ENCODE measurements around the gene ANO2. TPM values are rescaled to one million over a fixed set of nuclear protein-coding genes. Genes with fewer than 3 reads are reported as not detected.

ANO2 gene
- total and polyA plus RNA-seq, 8 donors: 0.43 to 2.4 (median 0.97) TPM

DNA sequence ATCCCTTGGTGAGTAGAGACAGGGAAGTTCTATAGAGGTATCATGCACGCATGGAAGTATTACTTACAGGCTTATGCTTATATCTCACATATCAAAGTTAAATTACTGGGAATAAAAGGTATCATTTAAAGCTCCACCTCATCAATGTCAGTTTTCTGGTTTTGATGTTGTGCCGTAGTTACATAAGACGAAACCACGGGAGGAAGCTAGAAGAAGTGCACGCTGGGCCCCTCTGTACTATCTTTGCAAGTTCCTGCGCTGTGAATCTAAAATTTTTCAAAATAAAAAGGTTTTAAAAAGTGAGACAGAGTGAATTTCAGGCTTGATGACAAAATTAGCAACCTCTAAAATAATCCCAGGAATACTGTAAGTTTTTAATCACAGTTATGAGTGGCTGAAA, 198.1 kb downstream of the ANO2 start:
- no peaks in the 10 kb centered on the region for H3K36me3 ChIP-seq
- FAIRE-seq (no peak), ATAC-seq (no peak), DNase-seq (no peak)
- H3K27ac ChIP-seq: no peak overlapping the region
- H3K27me3 ChIP-seq: no peaks in the 10 kb centered on the region
- 86 to 87% methylated on average over 6 of the region's 6 CpGs for WGBS, 2 donors
- H3K4me1 ChIP-seq: no peaks in the 10 kb centered on the region
- TF ChIP-seq, protein P1, sequence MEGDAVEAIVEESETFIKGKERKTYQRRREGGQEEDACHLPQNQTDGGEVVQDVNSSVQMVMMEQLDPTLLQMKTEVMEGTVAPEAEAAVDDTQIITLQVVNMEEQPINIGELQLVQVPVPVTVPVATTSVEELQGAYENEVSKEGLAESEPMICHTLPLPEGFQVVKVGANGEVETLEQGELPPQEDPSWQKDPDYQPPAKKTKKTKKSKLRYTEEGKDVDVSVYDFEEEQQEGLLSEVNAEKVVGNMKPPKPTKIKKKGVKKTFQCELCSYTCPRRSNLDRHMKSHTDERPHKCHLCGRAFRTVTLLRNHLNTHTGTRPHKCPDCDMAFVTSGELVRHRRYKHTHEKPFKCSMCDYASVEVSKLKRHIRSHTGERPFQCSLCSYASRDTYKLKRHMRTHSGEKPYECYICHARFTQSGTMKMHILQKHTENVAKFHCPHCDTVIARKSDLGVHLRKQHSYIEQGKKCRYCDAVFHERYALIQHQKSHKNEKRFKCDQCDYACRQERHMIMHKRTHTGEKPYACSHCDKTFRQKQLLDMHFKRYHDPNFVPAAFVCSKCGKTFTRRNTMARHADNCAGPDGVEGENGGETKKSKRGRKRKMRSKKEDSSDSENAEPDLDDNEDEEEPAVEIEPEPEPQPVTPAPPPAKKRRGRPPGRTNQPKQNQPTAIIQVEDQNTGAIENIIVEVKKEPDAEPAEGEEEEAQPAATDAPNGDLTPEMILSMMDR (IDR thresholded peaks at IDR 0.05): no peak
- intact Hi-C loops (cut with DNase I): no loop called here
- no peak overlapping the region for H3K4me3 ChIP-seq
- no peaks in the 10 kb centered on the region for H3K9me3 ChIP-seq

DNA sequence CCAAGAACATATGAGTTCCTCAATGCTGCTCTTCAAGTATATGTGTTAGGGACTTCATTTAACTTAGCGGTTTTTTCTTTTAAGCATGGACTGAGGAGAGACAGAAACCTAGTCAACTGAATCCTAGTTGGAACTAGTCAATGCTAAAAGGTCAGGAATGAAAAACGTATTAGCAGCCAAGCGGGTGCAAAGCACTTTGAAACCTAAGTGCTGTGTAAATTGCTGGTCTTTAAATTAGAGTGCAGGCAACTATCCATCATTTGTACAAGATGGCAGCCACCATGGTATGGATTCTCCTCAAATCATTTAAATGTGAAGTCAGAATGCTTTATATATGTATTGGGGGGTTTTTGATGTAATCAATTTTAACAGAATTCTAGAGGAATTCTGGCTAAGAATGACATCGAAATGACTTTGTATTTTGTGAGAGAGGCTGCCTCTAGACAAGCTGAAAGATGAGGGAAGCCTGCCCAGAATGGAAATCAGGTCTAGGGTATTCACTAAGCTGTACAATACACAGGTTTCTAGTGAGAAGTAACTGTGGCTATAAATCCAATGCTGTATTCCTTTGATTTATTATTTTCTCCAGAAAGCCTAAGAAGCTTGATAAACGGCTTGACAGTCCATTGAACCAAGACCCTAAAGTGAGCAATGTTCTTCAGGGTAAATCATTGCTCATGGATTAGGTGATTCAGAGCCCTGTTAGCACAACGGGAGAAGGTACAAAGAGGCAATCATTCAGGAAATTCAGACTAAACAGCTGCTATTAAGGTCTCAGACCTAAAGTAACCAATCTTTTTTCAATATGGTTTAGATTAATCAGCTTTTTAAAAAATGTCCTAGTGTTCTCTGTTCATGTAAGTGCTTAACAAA, 198.8 kb downstream of the ANO2 start:
- WGBS, 2 donors: 66 to 72% methylated on average over 6 of the region's 6 CpGs
- FAIRE-seq: no peak
- no peak for ATAC-seq

DNA sequence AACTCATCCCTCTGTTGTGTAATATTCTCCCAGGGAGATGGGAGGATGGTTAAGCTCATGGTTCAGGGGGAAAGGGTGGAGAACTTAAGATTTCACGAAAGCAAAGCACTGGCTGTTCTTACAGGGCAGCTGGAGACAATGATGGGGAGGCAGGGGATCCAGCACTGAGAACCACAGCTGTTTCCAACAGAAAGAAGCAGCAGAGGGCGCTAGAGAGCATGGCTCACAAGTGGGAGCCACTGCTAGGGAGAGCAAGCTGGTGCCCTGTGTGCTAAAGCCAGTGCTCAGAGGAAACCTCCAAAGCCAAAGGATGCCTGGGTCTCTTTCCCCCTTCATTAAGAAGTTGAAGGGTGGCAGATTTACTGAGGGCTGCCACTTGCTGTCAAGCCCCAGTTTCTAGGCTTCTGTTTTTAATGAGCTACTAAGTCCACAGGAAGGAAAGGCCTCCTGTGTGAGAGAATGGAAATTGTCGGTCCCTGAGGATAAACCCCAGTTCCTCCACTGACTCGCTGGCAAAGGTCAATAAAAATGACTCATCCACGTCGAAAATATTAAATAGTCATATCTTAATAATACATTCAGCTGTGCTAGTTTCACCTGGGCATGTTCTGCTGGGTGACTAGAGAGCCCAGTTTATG, 199.7 kb downstream of the ANO2 start:
- Histone ChIP-seq H3K27ac (no peak overlapping the region), H3K36me3 (no peaks in the 10 kb centered on the region), H3K9me3 (no peaks in the 10 kb centered on the region), H3K4me1 (no peaks in the 10 kb centered on the region), H3K4me3 (no peak overlapping the region), H3K27me3 (no peaks in the 10 kb centered on the region)
- ATAC-seq (peak; percentile 82 to 93 (median 90)), FAIRE-seq (no peak), DNase-seq (peak in 5 of 6 donors; percentile 50 to 82 (median 70))
- intact Hi-C loops (cut with DNase I): no loop called here
- TF ChIP-seq, protein P1 (IDR thresholded peaks at IDR 0.05): peak; percentile 64 to 74 (median 72)
- 22 to 29% methylated on average over 6 of the region's 6 CpGs for WGBS, 2 donors

More for the DNA sequence above, 198.8 kb downstream of the ANO2 start:
- H3K4me3 ChIP-seq: no peak overlapping the region
- no peak for DNase-seq
- no peaks in the 10 kb centered on the region for H3K9me3 ChIP-seq
- H3K27ac ChIP-seq: no peak overlapping the region
- H3K36me3 ChIP-seq: no peaks in the 10 kb centered on the region
- TF ChIP-seq, protein P1 (IDR thresholded peaks at IDR 0.05): no peak
- no peaks in the 10 kb centered on the region for H3K27me3 ChIP-seq
- intact Hi-C loops (cut with DNase I): no loop called here
- H3K4me1 ChIP-seq: no peaks in the 10 kb centered on the region

DNA sequence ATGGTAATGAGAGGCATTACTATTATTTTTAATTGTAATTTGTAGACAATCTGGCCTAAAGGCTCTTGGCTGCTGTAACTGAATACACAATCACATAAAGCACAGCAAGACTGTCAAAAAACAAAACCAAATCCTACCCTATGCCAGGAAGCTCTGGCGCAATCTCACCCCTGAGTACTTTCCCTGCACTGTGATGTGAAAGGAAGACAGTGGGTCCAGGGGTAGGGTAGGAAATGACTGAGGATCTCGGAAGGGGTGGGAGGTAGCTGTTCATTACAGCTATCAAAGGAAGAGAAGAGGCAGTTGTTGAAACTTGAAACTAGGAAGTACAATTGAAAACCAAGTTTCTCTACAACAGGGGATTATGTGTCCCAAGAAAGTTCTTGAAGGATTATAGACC, 202.8 kb downstream of the ANO2 start:
- FAIRE-seq (no peak), DNase-seq (no peak), ATAC-seq (no peak)
- TF ChIP-seq, protein P1 (IDR thresholded peaks at IDR 0.05): no peak
- Histone ChIP-seq H3K27me3 (no peaks in the 10 kb centered on the region), H3K4me1 (no peaks in the 10 kb centered on the region), H3K9me3 (no peaks in the 10 kb centered on the region), H3K36me3 (no peaks in the 10 kb centered on the region), H3K4me3 (no peak overlapping the region), H3K27ac (no peak overlapping the region)
- WGBS, 2 donors: 67 to 77% methylated on average over 2 of the region's 2 CpGs
- intact Hi-C loops (cut with DNase I): no loop called here

DNA sequence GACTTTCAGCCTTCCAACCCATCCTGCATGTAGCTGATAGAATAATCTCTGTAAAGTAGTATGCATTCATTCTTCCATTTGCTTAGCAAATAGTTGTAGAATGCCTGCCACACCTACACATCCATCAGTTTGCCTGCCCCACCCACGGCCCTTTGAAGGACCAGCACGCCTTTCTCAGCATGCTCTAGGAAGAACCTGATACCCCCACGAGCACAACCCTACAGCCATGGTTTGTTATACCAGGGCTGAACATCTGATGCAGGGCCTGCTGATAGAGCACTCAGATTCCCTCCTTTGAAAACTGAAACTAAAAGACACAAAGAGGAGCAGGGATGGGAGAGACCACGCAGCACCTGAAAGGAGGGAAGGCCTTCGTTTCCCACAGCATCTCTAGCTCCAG, 205.1 kb downstream of the ANO2 start:
- TF ChIP-seq, protein P1 (IDR thresholded peaks at IDR 0.05): no peak
- no peak for DNase-seq
- no peak overlapping the region for H3K27ac ChIP-seq
- no peak overlapping the region for H3K4me3 ChIP-seq
- no peak for ATAC-seq
- no peaks in the 10 kb centered on the region for H3K36me3 ChIP-seq
- intact Hi-C loops (cut with DNase I): no loop called here
- FAIRE-seq: no peak
- no peaks in the 10 kb centered on the region for H3K27me3 ChIP-seq
- H3K4me1 ChIP-seq: no peaks in the 10 kb centered on the region
- WGBS, 2 donors: 56 to 59% methylated on average over 5 of the region's 5 CpGs
- no peaks in the 10 kb centered on the region for H3K9me3 ChIP-seq

All from pancreas (tissue), 10 donors.